GM23338 (cell line): Measurements from ENCODE around the gene RASL11B. TPM values are rescaled to one million over a fixed set of nuclear protein-coding genes. Genes with fewer than 3 reads are reported as not detected.
A peak's percentile ranks its signal among the peaks of the same experiment; 100 is the strongest.

Source experiments
- ATAC-seq: fragments of 200-7000 bp; cut with Tn5 transposase; 3 replicates; pipeline ENCODE4 v1.9.1; 2020
- DNase-seq: peaks from one replicate; pipeline ENCODE4 v3.0.0-alpha.2; 2015; ENCODE audit warnings: low spot score
- H2AFZ ChIP-seq: fragments of 200-600 bp; sonication (generic); 2 replicates; pipeline ENCODE4 v1.8.0; 2016; ENCODE audit warnings: antibody characterized with exemption, mild to moderate bottlenecking, moderate library complexity
- H3F3A ChIP-seq: fragments of 200-600 bp; sonication (generic); replicated peaks from 2 replicates; pipeline ENCODE4 v1.8.0; 2017; ENCODE audit warnings: antibody characterized with exemption, mixed run types, low read depth
- H3K27ac ChIP-seq: fragments of 200-600 bp; sonication (generic); 2 replicates; pipeline ENCODE4 v1.6.1; 2016; ENCODE audit warnings: low read depth
- H3K27me3 ChIP-seq: fragments of 200-600 bp; sonication (generic); 2 replicates; pipeline ENCODE4 v1.8.0; 2016; ENCODE audit warnings: mild to moderate bottlenecking, mixed run types, moderate library complexity; ENCODE audit not compliant: insufficient read depth
- H3K36me3 ChIP-seq: fragments of 200-600 bp; sonication (generic); 2 replicates; pipeline ENCODE4 v1.8.0; 2016; ENCODE audit warnings: mild to moderate bottlenecking; ENCODE audit not compliant: insufficient read depth
- H3K4me1 ChIP-seq: fragments of 200-600 bp; sonication (generic); 2 replicates; pipeline ENCODE4 v1.8.0; 2016; ENCODE audit warnings: mild to moderate bottlenecking, moderate library complexity; ENCODE audit not compliant: insufficient read depth
- H3K4me2 ChIP-seq: fragments of 200-600 bp; sonication (generic); 2 replicates; pipeline ENCODE4 v1.7.1; 2017; ENCODE audit warnings: mixed run types
- H3K4me3 ChIP-seq: fragments of 200-600 bp; sonication (generic); 2 replicates; pipeline ENCODE4 v1.6.1; 2016; ENCODE audit warnings: mixed run types
- H3K79me2 ChIP-seq: fragments of 200-600 bp; sonication (generic); replicated peaks from 2 replicates; pipeline ENCODE4 v1.8.0; 2017; ENCODE audit warnings: mild to moderate bottlenecking; ENCODE audit not compliant: insufficient read depth
- H3K9me2 ChIP-seq: fragments of 200-600 bp; sonication (generic); 2 replicates; pipeline ENCODE4 v1.8.0; 2017; ENCODE audit not compliant: insufficient read depth
- H4K20me1 ChIP-seq: fragments of 200-600 bp; sonication (generic); replicated peaks from 2 replicates; pipeline ENCODE4 v1.8.0; 2017; ENCODE audit warnings: mild to moderate bottlenecking; ENCODE audit not compliant: insufficient read depth
- H3K27ac Mint-ChIP-seq: 2 replicates; pipeline ENCODE4 v1.8.0; 2020; ENCODE audit warnings: inconsistent platforms, mild to moderate bottlenecking, moderate library complexity, mixed read lengths
- H3K27me3 Mint-ChIP-seq: 3 replicates; pipeline ENCODE4 v1.8.0; 2022; ENCODE audit warnings: low read depth, mild to moderate bottlenecking, moderate library complexity, mixed read lengths, inconsistent platforms; ENCODE audit not compliant: insufficient read depth, poor library complexity
- H3K36me3 Mint-ChIP-seq: 3 replicates; pipeline ENCODE4 v1.8.0; 2021; ENCODE audit warnings: low read depth, mild to moderate bottlenecking, inconsistent platforms, moderate library complexity, mixed read lengths
- H3K4me1 Mint-ChIP-seq: 3 replicates; pipeline ENCODE4 v1.8.0; 2020; ENCODE audit warnings: mild to moderate bottlenecking, inconsistent platforms, mixed read lengths
- H3K4me3 Mint-ChIP-seq: 3 replicates; pipeline ENCODE4 v1.8.0; 2021; ENCODE audit warnings: moderate library complexity, mild to moderate bottlenecking, inconsistent platforms, mixed read lengths
- H3K9me3 Mint-ChIP-seq: 3 replicates; pipeline ENCODE4 v1.8.0; 2020; ENCODE audit warnings: moderate library complexity, mild to moderate bottlenecking, inconsistent platforms, mixed read lengths
- CREB1 ChIP-seq: fragments of 250-450 bp; sonication (Bioruptor Pico); IDR thresholded peaks from 2 replicates; pipeline ENCODE4 v1.5.0; 2020; ENCODE audit warnings: low read depth, mild to moderate bottlenecking, moderate library complexity
- EZH2 ChIP-seq: fragments of 200-600 bp; sonication (generic); IDR thresholded peaks from one replicate; pipeline ENCODE4 v1.8.0; 2017; ENCODE audit warnings: antibody characterized with exemption, mild to moderate bottlenecking, low read depth; ENCODE audit not compliant: unreplicated experiment
- NANOG ChIP-seq: IDR thresholded peaks from 2 replicates; pipeline ENCODE4 v1.6.1; 2016; ENCODE audit warnings: antibody characterized with exemption, borderline replicate concordance
- STAT1 ChIP-seq: IDR thresholded peaks from one replicate; pipeline ENCODE4 v1.6.1; 2016; ENCODE audit warnings: antibody characterized with exemption; ENCODE audit not compliant: unreplicated experiment
- ZNF114 ChIP-seq: fragments of 250-450 bp; sonication (Bioruptor Pico); IDR thresholded peaks from 2 replicates; pipeline ENCODE4 v1.5.0; 2020; ENCODE audit warnings: mild to moderate bottlenecking, moderate library complexity
- ZNF331 ChIP-seq: fragments of 250-450 bp; sonication (Bioruptor Pico); IDR thresholded peaks from 2 replicates; pipeline ENCODE4 v1.5.0; 2020; ENCODE audit warnings: low read depth, mild to moderate bottlenecking, moderate library complexity
- ZNF462 ChIP-seq: fragments of 250-450 bp; sonication (Bioruptor Pico); IDR thresholded peaks from 2 replicates; pipeline ENCODE4 v1.5.0; 2020; ENCODE audit warnings: mild to moderate bottlenecking, moderate library complexity
- polyA plus RNA-seq: library from polyadenylated mRNA; unstranded; fragments of >200 nt; fragmentation: Nextera tagmentation; extraction: Ambion mirVana; gene quantifications from 2 replicates; pipeline ENCODE4 v1.2.1, GENCODE V29; 2016
- total RNA-seq: library from RNA; depleted of rRNA; stranded (reverse); fragments of >200 nt; shearing (Covaris generic); gene quantifications from 2 replicates; pipeline ENCODE4 v1.2.3, GENCODE V29; 2014
- TF ChIP-seq, protein P1 (sequence below): IDR thresholded peaks from one replicate; pipeline ENCODE4 v1.6.1; 2018; ENCODE audit warnings: antibody characterized with exemption; ENCODE audit not compliant: unreplicated experiment

Gene RASL11B
- total and polyA plus RNA-seq, 2 experiments from 2014 or later, result 69.7 to 100.0 TPM

- Histone ChIP-seq H3K4me1 (peaks cover 22% of the 10 kb centered on the region), H4K20me1 (no peaks in the 10 kb centered on the region), H3K27me3 (no peaks in the 10 kb centered on the region), H3K9me2 (peaks cover 10% of the 10 kb centered on the region; the same call in 1 of the 2 replicates), H3K4me3 (no peak overlapping the region), H3K4me2 (peak overlapping the region; percentile 49; the same call in 1 of the 2 replicates), H3F3A (no peaks in the 10 kb centered on the region), H3K36me3 (no peaks in the 10 kb centered on the region), H3K79me2 (no peaks in the 10 kb centered on the region), H3K27ac (no peak overlapping the region), H2AFZ (peak overlapping the region; percentile 82)
- ATAC-seq (no peak), DNase-seq (no peak)
- Mint-ChIP-seq H3K4me3 (no peak overlapping the region), H3K4me1 (peaks cover 35% of the 10 kb centered on the region), H3K27me3 (peaks cover 4% of the 10 kb centered on the region), H3K27ac (no peak overlapping the region), H3K36me3 (peaks cover 13% of the 10 kb centered on the region), H3K9me3 (peaks cover 12% of the 10 kb centered on the region)
- TF ChIP-seq NANOG, result no peak
- TF ChIP-seq STAT1, result no peak
- TF ChIP-seq ZNF462, result no peak
- TF ChIP-seq ZNF114 (CRISPR knock-in tag), result no peak
- no peak for TF ChIP-seq EZH2
Measured at GRCh38 chr4:52852711-52853110, 9.4 kb upstream of the RASL11B start.

- H3K9me2 ChIP-seq, result peaks cover 10% of the 10 kb centered on the region; the same call in 1 of the 2 replicates
- Mint-ChIP-seq H3K36me3 (peaks cover 19% of the 10 kb centered on the region), H3K4me3 (no peak overlapping the region), H3K9me3 (peaks cover 19% of the 10 kb centered on the region), H3K27ac (no peak overlapping the region), H3K4me1 (peaks cover 33% of the 10 kb centered on the region), H3K27me3 (peaks cover 4% of the 10 kb centered on the region)
- no peak overlapping the region for H3K4me3 ChIP-seq
- peaks cover 22% of the 10 kb centered on the region for H3K4me1 ChIP-seq
- TF ChIP-seq, protein P1, sequence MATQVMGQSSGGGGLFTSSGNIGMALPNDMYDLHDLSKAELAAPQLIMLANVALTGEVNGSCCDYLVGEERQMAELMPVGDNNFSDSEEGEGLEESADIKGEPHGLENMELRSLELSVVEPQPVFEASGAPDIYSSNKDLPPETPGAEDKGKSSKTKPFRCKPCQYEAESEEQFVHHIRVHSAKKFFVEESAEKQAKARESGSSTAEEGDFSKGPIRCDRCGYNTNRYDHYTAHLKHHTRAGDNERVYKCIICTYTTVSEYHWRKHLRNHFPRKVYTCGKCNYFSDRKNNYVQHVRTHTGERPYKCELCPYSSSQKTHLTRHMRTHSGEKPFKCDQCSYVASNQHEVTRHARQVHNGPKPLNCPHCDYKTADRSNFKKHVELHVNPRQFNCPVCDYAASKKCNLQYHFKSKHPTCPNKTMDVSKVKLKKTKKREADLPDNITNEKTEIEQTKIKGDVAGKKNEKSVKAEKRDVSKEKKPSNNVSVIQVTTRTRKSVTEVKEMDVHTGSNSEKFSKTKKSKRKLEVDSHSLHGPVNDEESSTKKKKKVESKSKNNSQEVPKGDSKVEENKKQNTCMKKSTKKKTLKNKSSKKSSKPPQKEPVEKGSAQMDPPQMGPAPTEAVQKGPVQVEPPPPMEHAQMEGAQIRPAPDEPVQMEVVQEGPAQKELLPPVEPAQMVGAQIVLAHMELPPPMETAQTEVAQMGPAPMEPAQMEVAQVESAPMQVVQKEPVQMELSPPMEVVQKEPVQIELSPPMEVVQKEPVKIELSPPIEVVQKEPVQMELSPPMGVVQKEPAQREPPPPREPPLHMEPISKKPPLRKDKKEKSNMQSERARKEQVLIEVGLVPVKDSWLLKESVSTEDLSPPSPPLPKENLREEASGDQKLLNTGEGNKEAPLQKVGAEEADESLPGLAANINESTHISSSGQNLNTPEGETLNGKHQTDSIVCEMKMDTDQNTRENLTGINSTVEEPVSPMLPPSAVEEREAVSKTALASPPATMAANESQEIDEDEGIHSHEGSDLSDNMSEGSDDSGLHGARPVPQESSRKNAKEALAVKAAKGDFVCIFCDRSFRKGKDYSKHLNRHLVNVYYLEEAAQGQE, result no peak
- no peak for TF ChIP-seq ZNF331 (CRISPR knock-in tag)
- TF ChIP-seq STAT1, result no peak
- no peak for TF ChIP-seq CREB1 (CRISPR knock-in tag)
- no peaks in the 10 kb centered on the region for H3F3A ChIP-seq
- no peak overlapping the region for H2AFZ ChIP-seq
- DNase-seq (no peak), ATAC-seq (no peak)
- H3K79me2 ChIP-seq, result no peaks in the 10 kb centered on the region
- H3K27ac ChIP-seq, result no peak overlapping the region
- no peaks in the 10 kb centered on the region; the same call in 1 of the 2 replicates for H3K36me3 ChIP-seq
- H3K27me3 ChIP-seq, result no peaks in the 10 kb centered on the region
- no peaks in the 10 kb centered on the region for H4K20me1 ChIP-seq
- no peak overlapping the region for H3K4me2 ChIP-seq
Measured at GRCh38 chr4:52853351-52853750, 8.8 kb upstream of the RASL11B start.
